MCF 10A (cell line): ENCODE measurements around the gene RGS7. TPM values are rescaled to one million over a fixed set of nuclear protein-coding genes. Genes with fewer than 3 reads are reported as not detected.

Experiments
- Bru-seq: library from RNA; stranded (reverse); fragments of 400-500 nt; gene quantifications from one replicate; lab custom pipeline; 2021; lab: Mats Ljungman, UMichigan
- BruChase-seq, 2 experiments: library from RNA; stranded (reverse); fragments of 400-500 nt; gene quantifications; one replicate each; lab custom pipeline; 2021; lab: Mats Ljungman, UMichigan
- BruUV-seq: library from RNA; stranded (reverse); fragments of 400-500 nt; replicated peaks from 2 replicates; lab custom pipeline; 2021; lab: Mats Ljungman, UMichigan
- CTCF ChIA-PET: fragments of 300-600 bp; sonication (Branson Sonifier 250); formaldehyde crosslinking; extraction: SDS; loops from one replicate; lab custom pipeline; 2021; ENCODE audit warnings: antibody characterized with exemption, inconsistent platforms; lab: Yijun Ruan, JAX
- POLR2A ChIA-PET: fragments of 300-600, 350-650 bp; sonication (Branson Sonifier 250); formaldehyde crosslinking; extraction: SDS; loops from one replicate; lab custom pipeline; 2020; ENCODE audit warnings: antibody characterized with exemption, inconsistent platforms; lab: Yijun Ruan, JAX
- DNase-seq: peaks from one replicate; pipeline ENCODE4 v3.0.0-alpha.2; 2018; ENCODE audit not compliant: unreplicated experiment
- H3K27ac Mint-ChIP-seq: one replicate; pipeline ENCODE4 v1.8.0; 2022; ENCODE audit warnings: mild to moderate bottlenecking, low read depth, mixed read lengths; ENCODE audit not compliant: unreplicated experiment
- H3K27me3 Mint-ChIP-seq: one replicate; pipeline ENCODE4 v1.8.0; 2022; ENCODE audit warnings: mixed read lengths; ENCODE audit not compliant: insufficient read depth, unreplicated experiment
- H3K36me3 Mint-ChIP-seq: one replicate; pipeline ENCODE4 v1.8.0; 2022; ENCODE audit warnings: mild to moderate bottlenecking, moderate library complexity, mixed read lengths; ENCODE audit not compliant: insufficient read depth, unreplicated experiment
- H3K4me1 Mint-ChIP-seq: one replicate; pipeline ENCODE4 v1.8.0; 2022; ENCODE audit warnings: mixed read lengths; ENCODE audit not compliant: insufficient read depth, unreplicated experiment
- H3K4me3 Mint-ChIP-seq: one replicate; pipeline ENCODE4 v1.8.0; 2022; ENCODE audit warnings: mild to moderate bottlenecking, moderate library complexity, mixed read lengths; ENCODE audit not compliant: unreplicated experiment
- H3K9me3 Mint-ChIP-seq: one replicate; pipeline ENCODE4 v1.8.0; 2022; ENCODE audit warnings: mixed read lengths; ENCODE audit not compliant: unreplicated experiment
- intact Hi-C: fragments of 100-400 bp; cut with micrococcal nuclease; formaldehyde crosslinking; loops from 2 replicates; pipeline ENCODE4 v1.14.1; 2022
- long read RNA-seq: library from polyadenylated mRNA; stranded (forward); transcript quantifications from one replicate; pipeline ENCODE4 v2.0.0, GENCODE V29; 2022
- total RNA-seq: library from RNA; stranded (reverse); gene quantifications from 2 replicates; pipeline ENCODE4 v1.2.3, GENCODE V29; 2022
- TF ChIP-seq, protein P1 (sequence below): fragments of 200-600 bp; IDR thresholded peaks from one replicate; pipeline ENCODE4 v1.8.0; 2022; ENCODE audit warnings: antibody characterized with exemption, mild to moderate bottlenecking; ENCODE audit not compliant: unreplicated experiment

The RGS7 gene
- total RNA-seq (0.42 and 0.61 TPM in 2 replicates), Bru-seq, nascent RNA (percentile 23 among the genes with signal in this experiment), BruChase-seq, experiment 1, labeled RNA remaining after a 6-hour chase (percentile 21 among the genes with signal in this experiment), BruChase-seq, experiment 2, labeled RNA remaining after a 2-hour chase (percentile 22 among the genes with signal in this experiment)
- long read RNA-seq, partial matches to known transcripts: 0 of 3 reads
- long read RNA-seq, other reads (novel, unspliced or antisense): 3 of 3 reads

DNA sequence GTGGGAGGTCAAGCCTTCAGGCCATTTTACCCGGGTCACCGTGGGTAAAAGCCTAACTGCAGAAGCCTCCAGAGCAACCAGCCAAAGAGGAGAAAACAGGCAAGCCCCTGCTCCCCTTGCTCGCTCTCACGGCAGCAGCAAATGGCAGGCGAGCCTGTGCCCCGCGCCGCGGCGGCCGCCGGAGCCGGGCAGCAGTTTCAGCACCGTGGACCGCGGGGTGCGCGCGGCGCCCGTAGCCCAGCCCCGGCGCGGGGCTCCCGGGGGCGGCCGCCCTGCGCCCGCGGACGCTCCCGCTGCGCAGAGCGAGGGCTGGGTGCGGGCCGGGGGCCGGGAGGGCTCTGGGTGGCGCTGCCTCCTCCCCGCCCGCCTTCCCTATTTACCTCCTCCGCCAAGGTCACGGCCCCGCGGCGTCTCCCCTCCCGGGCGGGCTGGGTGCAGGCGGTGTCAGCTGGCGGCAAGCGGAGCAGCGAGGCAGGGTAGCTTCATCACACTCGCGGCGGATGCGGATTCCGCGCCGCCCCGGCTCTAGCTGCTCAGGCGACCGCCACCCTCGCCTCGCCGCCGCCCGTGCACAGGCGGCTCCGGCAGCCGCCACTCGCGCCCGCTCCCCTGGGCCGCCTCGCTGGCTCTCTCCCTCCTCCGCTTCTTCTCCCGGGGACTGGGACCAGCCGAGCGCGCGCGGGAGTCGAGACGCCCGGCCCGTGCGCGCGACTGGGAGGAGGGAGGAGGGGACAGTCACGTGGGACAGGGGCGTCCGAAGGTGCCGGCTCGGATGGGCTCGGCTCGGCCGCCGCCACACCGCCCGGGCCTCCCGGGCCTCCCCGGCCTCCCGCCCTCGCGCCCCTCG lies at the start of gene RGS7:
RGS7 (minus strand) TSS at position 687 of the 847 bp plus-strand sequence.
- no peaks in the 10 kb centered on the region for H3K4me1 Mint-ChIP-seq
- ChIA-PET POLR2A (interaction anchor here (1.0 kb wide), 1 partner anchor 32 kb away, joined by 3 read pairs; no protein-coding TSS in a partner anchor), CTCF (no interaction called here)
- H3K9me3 Mint-ChIP-seq: no peaks in the 10 kb centered on the region
- no peaks in the 10 kb centered on the region for H3K36me3 Mint-ChIP-seq
- peak within 1 kb of the TSS; percentile 45 for H3K4me3 Mint-ChIP-seq
- no TSS peak for BruUV-seq
- intact Hi-C loops: no loop called here
- no peaks in the 10 kb centered on the region for H3K27me3 Mint-ChIP-seq
- TF ChIP-seq, protein P1, sequence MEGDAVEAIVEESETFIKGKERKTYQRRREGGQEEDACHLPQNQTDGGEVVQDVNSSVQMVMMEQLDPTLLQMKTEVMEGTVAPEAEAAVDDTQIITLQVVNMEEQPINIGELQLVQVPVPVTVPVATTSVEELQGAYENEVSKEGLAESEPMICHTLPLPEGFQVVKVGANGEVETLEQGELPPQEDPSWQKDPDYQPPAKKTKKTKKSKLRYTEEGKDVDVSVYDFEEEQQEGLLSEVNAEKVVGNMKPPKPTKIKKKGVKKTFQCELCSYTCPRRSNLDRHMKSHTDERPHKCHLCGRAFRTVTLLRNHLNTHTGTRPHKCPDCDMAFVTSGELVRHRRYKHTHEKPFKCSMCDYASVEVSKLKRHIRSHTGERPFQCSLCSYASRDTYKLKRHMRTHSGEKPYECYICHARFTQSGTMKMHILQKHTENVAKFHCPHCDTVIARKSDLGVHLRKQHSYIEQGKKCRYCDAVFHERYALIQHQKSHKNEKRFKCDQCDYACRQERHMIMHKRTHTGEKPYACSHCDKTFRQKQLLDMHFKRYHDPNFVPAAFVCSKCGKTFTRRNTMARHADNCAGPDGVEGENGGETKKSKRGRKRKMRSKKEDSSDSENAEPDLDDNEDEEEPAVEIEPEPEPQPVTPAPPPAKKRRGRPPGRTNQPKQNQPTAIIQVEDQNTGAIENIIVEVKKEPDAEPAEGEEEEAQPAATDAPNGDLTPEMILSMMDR: no peak
- DNase-seq: peak; percentile 53
- H3K27ac Mint-ChIP-seq: no peak within 1 kb of the TSS

DNA sequence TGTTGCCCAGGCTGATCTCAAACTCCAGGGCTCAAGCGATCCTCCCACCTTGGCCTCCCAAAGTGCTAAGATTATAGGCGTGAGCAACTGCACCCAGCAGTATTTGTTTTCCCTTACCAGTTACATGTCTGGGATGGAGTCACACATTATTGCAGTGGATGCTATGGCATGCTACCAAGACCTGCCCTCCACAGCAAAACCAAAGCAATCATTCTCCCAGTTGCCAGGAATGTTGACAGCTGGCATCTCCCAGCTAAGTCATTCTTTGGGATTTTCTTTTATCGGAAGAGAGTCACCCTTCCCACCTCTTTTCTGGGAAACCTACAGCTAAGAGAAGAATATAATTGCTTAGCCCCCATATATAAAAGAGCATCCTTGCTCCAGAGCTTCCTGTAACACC lies 49.4 kb upstream of the RGS7 start:
- Mint-ChIP-seq H3K4me1 (peaks cover 8% of the 10 kb centered on the region), H3K27ac (no peak overlapping the region), H3K36me3 (no peaks in the 10 kb centered on the region), H3K4me3 (no peak overlapping the region), H3K9me3 (no peaks in the 10 kb centered on the region), H3K27me3 (peaks cover 13% of the 10 kb centered on the region)
- BruUV-seq: no TSS peak
- intact Hi-C loops: loop anchor here (5.0 kb wide), 1 partner anchor 94 kb away; no protein-coding TSS in a partner anchor
- TF ChIP-seq, protein P1: no peak
- DNase-seq: no peak
- POLR2A ChIA-PET: interaction anchor here (1.2 kb wide), 1 partner anchor 9 kb away, joined by 4 read pairs; no protein-coding TSS in a partner anchor
- CTCF ChIA-PET: interaction anchor here (0.6 to 1.9 kb wide), 7 partner anchors 11 to 614 kb away, joined by 3 to 7 read pairs (median 3); no protein-coding TSS in a partner anchor

DNA sequence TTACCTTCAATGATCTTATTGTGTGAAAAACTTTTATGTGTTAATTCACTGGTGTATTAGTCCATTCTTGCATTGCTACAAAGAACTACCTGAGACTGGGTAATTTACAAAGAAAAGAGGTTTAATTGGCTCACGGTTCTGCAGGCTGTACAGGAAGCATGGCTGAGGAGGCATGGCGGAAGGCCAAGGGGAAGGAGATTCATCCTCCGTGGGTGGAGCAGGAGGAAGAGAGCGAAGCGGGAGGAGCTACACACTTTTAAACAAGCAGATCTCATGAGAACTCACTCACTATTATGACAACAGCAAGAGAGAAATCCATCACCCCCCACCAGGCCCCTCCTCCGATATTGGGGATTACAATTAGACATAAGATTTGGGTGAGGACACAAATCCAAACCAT lies 44.2 kb upstream of the RGS7 start:
- H3K27me3 Mint-ChIP-seq: peaks cover 13% of the 10 kb centered on the region
- H3K9me3 Mint-ChIP-seq: no peaks in the 10 kb centered on the region
- ChIA-PET POLR2A (interaction anchor here (0.6 to 1.2 kb wide), 5 partner anchors 11 to 283 kb away, joined by 3 read pairs; no protein-coding TSS in a partner anchor), CTCF (no interaction called here)
- TF ChIP-seq, protein P1: no peak
- peaks cover 16% of the 10 kb centered on the region for H3K4me1 Mint-ChIP-seq
- no peak overlapping the region for H3K27ac Mint-ChIP-seq
- intact Hi-C loops: no loop called here
- H3K36me3 Mint-ChIP-seq: no peaks in the 10 kb centered on the region
- H3K4me3 Mint-ChIP-seq: no peak overlapping the region
- peak; percentile 46 for DNase-seq
- no TSS peak for BruUV-seq
